Measurements from ENCODE around the gene KLRC1.
"Not testable (repeated sequence)": the region's sequence is repeated elsewhere in the genome, so short reads cannot be mapped to it uniquely, and the experiment has no call there.

GRCh38 chr12:10430623-10431022 lies 22.6 kb downstream of the KLRC1 start:
- TF ChIP-seq, protein P1, sequence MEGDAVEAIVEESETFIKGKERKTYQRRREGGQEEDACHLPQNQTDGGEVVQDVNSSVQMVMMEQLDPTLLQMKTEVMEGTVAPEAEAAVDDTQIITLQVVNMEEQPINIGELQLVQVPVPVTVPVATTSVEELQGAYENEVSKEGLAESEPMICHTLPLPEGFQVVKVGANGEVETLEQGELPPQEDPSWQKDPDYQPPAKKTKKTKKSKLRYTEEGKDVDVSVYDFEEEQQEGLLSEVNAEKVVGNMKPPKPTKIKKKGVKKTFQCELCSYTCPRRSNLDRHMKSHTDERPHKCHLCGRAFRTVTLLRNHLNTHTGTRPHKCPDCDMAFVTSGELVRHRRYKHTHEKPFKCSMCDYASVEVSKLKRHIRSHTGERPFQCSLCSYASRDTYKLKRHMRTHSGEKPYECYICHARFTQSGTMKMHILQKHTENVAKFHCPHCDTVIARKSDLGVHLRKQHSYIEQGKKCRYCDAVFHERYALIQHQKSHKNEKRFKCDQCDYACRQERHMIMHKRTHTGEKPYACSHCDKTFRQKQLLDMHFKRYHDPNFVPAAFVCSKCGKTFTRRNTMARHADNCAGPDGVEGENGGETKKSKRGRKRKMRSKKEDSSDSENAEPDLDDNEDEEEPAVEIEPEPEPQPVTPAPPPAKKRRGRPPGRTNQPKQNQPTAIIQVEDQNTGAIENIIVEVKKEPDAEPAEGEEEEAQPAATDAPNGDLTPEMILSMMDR (conservative IDR thresholded peaks at IDR 0.05; ENCODE audit: low read depth, low read length), result not testable (repeated sequence)
- not testable (repeated sequence) for TF ChIP-seq EZH2 (IDR thresholded peaks at IDR 0.05; ENCODE audit: borderline replicate concordance, low read depth, low read length, poor library complexity, severe bottlenecking)

All from A673 (cell line).